Fibroblast of peridontal ligament (primary cell): Measurements from ENCODE around the gene CNGB1.

Source experiments
- DNase-seq: peaks from one replicate; pipeline ENCODE4 v3.0.0-alpha.2; 2010; ENCODE audit errors: extremely low read depth

The CNGB1 gene

DNA sequence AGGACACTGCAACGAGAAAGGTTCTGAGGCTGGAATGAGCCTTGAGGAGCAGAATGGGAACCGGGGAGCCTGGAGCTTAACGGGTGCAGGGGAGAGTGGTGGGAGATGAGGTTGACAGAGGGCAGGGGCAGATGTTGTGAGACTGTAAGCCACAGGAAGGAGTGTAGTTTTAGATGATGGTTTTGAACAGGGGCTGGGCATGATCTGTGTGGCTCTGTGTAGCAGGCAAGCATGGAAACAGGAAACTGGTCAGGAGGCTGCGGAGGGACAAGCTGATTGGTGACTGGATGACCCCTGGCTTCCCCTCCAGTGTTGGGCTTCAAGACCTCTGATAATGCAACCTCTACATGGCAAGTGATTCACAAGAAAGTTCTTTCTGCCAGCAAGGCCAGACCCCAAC, 1.4 kb upstream of the CNGB1 start:
- DNase-seq, result no peak

DNA sequence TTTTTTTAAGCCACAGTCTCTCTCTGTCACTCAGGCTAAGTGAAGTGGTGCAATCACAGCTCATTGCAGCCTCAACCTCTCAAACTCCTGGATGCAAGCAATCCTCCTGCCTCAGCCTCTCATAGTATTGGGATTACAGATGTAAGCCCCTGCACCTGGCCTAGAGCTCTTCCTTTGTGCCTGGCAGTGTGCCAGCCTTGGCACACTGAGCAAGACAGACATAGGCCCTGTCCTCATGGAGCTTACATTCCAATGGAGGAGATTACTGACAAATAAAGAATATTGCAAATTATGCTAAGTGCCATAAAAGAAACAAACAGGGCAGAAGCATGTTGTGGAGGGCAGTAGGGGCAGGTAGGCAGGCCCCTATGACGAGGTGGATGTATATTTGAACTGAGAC, 920 bp upstream of the CNGB1 start:
- DNase-seq, result no peak

DNA sequence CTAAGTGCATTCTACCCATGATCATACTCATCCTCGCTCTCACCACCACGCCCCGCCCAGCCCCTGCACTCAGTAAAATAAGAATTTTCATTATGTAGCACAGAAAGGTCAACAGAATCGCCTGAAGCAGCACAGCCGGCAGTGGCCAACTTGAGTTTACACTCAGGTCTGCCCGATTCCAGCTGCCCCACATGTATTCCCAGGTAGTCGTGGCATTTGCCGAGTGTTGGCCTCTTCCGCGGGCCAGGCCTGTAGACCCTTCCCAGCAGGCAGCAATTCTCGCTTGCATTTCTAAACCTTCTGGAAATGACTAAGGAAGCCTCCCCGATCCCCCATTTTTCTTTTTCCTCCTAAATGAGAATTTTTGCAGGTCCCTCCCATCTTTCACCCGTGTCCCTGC, 609 bp downstream of the CNGB1 start:
- no peak for DNase-seq

DNA sequence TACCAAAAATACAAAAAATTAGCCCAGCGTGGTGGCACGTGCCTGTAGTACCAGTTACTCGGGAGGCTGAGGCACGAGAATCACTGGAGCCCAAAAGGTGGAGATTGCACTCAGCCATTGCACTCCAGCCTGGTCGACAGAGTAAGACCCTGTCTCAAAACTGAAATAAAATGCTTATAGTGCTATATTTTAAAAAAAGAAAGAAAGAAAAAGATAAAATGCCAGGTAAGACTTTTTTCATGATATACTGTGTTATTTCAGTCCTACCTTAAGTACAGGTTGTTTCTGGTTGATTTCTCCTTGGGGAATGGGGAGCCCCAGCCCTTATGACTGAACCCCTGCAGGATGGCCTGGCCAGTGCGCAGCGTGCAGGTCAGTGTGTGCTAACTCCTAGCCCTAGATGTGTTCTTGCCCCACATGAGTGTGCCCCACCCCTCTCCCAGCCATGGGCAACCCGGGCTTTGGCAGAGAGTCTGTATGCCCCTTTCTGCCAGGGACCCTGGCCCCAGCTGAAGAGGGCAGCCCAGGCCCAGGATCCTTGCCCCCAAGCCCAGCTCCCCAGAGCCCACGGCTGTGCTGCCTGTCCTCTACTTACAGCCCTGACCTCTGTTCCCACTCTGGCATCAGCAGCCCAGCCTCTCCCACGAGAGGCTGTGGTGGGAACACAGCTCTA, 1.3 kb downstream of the CNGB1 start:
- DNase-seq, result no peak

DNA sequence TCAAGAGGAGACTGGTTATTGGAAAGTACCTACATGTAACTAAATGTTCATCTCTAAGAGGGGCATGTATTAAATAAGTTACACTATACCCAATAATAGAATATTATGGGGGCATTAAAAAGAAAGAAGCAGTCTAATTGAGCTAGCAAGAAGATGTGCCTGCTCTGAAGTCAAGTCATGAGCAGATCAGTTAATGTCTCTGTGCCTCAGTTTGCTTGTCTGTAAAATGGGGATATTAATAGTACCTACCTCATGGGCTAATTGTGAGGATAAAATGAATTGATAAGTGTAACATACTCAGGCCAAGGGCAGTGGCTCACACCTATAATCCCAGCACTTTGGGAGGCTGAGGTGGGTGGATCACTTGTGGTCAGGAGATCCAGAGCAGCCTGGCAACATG, 3.0 kb downstream of the CNGB1 start:
- no peak for DNase-seq

DNA sequence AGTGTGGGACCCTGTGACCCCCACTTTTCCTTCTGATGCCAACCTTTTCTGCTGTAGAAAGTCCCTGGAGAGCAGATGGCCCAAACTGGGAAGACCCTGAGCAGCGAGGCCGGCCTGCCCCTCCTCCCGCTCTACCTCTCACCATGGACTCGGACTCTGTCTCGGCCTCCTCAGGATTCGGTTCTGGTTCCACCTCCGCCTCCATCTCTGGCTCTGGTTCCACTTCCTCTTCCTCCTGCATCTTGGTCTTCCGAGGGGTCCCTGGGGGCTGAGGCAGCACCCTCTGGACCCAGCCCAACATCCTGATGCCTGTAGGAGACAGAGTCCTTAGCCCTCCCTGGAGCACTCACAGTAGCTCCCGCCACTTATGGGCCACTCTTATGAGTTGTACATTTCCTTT, 3.9 kb downstream of the CNGB1 start:
- no peak for DNase-seq

DNA sequence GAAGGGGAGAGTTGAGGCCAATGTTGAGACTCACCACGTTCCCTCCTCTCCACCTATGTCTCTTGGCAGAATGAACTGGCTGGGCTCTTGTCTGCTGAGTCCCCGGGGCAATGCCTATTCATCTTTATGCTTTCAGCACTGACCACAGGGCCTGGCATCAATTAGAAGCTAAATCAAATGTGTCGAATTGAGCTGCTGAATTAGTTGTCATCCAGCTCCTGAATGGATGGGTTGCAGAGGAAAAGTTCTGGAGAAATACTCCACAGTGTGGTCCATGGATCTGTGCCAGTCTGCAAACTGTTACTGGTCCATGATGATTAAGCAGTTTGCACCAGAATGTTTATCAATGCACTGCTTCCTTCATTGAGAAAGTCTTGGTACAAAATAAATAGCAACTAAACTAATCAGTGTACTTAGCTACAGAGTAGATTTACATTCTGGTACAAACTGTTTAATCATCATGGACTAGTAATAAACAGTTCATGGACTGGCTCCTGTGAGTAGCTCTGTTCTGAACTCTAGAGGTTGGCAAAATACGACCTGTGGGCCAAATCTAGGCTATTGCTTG, 4.6 kb downstream of the CNGB1 start:
- DNase-seq, result peak; percentile 53

DNA sequence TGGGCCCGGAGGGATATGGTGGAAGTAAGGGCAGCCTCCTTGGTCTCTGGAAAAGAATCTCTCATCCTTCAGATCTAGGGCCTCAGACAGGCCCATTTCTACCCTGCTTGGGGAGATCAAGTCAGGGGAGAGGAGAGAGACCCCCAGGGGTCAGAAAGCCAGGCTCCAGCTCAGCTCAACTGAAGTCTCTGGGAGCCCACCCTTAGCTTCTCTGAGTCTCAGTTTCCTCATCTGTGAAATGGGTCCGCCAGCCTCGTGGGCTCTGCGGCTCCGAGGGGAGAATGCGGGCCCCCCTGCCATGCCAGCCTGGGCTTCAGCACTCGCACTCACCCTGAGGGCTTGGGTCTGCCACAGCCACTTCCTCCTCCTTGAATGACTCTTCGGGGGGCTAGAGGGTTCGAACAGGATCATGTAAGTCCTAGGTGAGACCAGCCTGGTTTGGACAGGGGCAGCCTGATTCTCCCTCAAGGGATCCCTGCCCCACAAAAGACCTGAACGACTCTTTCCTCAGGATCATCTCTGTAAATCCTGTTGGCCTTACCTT, 6.7 kb downstream of the CNGB1 start:
- no peak for DNase-seq

DNA sequence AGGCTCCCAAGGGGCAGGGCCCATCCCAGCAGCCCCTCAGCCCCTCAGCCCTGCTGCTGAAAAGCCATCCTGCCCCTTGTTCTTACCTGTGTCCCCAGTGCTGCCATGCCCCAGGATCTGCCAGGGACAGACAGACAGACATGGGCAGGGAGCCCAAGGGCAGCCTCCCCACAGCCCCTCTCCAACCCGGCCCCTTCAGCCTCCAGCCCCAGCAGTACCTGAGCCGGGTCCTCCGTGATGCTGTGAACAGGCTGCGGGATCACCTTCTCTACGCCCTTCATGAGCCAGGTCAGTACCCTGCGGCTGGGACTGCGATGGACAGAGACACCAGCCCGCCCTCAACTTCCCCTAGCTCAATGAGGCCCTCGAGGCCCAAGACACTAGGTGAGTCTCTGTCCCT, 8.2 kb downstream of the CNGB1 start:
- DNase-seq, result no peak

DNA sequence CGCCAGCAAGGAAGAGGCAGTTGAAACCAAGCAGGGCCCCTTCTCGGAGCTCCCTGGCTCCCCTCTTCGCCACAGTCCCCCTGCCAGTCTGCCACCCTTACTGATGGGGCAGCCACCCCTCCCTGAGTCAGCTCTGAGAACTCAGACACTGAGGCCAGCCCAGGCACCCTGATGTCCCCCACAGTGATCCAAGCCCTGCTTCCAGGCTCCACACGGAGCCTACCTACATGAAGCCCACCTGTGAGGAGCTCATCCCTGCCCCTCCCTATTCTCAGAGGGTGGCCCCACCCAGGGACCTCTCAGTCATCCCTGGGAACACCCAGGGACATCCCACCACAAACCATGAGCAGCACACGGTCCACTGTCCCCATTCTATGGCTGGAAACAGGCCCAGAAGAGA, 8.9 kb downstream of the CNGB1 start:
- no peak for DNase-seq

DNA sequence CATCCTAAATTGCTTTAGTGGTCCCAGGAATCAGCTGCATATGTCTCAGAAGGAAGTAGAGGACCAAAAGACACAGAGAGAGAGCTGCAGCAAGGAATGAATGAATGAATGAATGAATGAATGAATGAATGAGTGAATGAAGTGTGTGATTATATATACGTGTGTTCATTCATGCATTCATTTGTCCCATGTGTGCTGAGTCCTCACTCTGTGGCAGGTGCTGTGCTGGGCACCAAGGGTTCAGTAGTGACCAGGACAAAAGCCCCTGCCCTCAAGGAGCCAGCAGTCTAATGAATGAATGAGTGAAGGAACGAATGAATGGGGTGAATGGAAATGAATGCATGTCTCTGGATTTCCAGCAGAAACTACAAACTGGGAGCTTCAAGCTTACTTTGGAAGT, 9.4 kb downstream of the CNGB1 start:
- no peak for DNase-seq

DNA sequence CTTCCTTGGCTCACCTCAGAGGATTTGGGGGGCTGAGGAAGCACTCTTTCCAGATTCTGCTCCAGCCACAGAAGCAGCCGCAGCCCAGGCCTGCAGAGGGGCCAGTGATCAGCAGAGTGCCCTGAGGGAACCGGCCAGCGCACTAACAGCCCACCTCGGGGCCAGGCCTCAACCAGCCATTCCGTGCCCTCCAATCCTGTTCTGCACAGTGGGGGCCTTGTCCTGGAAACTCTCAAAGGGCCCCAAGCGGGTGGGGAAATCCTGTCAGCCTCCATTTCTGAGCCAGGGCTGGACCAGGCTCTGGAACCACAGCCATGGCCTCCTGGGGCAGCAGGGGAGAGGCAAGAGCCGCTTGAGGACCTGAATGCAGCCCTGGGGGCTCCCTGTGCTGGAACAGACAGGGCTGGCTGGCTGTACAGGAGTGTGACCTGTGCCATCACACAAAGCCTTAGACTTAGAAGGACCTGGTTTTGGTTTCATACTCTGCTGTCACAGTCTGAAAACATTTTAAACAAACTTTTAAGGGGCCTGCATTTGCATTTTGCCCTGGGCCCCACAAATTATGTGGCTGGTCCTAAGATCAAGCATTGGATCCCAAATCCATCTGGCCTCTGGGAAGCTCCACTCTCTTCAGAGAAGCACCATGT, 10.0 kb downstream of the CNGB1 start:
- DNase-seq, result no peak

DNA sequence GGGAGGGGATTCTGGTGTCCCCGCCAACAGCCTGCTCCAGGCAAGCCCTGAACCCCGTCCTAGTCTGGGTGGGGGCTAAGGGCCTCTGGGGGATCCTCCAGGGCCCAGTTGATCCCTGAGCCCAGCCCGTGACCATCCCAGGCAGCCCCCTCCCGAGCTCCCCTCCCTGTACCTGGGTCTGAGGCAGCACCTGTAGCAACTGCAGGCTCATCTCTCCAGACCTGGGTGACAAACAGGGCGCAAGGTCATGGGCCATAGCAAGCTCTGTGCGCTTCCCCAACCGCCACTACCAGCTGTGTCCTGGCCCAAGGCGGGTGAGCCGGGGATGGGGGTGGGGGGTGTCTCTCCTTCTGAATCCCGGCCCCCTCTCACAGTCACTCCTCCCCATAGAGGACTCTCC, 10.6 kb downstream of the CNGB1 start:
- no peak for DNase-seq

DNA sequence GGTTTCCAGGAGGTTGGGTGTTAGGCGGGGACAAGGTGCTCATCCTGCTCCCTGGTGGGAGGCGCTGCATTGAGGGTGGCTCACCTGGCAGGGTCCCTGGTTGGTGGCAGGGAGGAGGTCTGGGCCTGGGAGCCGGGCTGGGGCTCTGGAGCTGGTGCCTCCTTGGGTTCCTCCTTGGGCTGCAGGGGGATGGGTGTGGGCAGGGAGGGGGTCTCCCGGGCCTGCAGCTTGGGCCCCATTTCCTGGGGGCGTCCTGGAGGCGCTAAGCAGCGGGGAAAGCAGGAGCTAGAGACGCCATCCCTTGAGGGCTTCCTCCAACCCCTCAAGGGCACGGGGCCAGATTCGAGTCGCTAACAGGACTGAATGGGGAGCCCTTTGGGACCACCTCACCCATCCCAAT, 11.1 kb downstream of the CNGB1 start:
- no peak for DNase-seq

DNA sequence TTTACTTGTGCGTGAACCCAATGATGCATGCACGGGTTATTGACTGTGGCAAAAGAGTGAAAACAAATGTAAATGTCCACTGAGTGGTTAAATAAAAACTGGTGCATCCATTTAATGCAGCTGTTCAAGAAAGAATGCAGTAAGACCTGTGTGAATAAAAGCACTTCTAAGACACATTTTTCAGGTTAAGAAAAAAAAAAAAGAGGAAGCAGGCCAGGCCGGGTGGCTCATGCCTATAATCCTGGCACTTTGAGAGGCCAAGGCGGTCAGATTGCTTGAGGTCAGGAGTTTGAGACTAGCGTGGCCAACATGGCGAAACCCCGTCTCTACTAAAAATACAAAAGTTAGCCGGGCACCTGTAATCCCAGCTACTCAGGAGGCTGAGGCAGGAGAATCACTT, 11.8 kb downstream of the CNGB1 start:
- no peak for DNase-seq

DNA sequence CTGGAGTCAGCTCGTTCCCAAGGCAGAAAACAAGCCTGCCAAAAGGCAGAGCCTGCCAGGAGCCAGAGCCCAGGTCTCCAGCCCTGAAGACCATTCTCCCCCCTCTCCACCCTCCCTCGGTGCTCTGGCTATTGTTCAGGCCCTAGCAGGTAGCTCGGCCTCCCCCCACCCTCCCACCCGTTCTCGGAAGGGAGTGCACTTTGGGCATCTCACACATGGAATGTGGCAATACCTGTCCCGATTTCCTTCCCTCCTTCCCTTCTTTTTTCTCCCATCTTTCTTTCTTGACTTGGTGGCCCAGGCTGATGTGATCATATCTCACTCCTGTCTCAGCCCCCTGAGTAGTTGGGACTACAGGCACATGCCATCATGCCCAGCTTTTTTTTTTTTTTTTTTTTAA, 12.4 kb downstream of the CNGB1 start:
- DNase-seq, result no peak

DNA sequence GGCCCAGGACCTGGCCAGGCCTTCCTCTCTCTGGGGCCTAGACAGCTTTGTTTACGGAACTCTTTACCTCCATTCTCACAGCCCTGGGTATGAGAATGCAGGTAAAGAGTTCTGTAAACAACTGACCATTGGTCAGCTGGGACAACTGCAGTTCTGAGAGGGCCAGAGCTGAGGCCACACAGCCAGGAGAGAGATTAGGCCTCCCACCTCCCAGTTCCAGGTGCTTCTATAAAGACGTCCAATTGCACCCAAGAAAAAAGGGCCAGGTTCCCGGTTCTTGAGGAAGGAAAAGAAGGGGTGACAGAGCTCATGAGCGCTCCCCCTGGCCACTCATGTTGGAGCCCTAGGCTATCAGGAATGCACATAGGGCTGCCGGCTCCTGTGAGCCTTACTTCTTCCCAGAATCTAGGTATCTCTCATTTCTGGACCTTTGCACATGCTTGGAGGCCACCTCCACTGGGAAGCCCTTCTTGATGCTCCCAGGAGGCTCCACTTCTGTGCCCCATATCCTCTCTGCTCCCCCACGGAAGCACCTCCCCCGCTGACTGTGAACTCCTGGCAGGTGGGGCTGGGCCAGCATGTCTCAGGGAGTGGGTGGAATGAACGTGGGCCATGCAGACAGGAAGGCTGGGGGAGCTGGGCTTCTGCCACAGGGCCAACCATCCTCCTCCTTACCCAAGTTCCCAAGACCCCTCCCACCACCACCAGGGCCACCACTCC, 13.1 kb downstream of the CNGB1 start:
- no peak for DNase-seq

DNA sequence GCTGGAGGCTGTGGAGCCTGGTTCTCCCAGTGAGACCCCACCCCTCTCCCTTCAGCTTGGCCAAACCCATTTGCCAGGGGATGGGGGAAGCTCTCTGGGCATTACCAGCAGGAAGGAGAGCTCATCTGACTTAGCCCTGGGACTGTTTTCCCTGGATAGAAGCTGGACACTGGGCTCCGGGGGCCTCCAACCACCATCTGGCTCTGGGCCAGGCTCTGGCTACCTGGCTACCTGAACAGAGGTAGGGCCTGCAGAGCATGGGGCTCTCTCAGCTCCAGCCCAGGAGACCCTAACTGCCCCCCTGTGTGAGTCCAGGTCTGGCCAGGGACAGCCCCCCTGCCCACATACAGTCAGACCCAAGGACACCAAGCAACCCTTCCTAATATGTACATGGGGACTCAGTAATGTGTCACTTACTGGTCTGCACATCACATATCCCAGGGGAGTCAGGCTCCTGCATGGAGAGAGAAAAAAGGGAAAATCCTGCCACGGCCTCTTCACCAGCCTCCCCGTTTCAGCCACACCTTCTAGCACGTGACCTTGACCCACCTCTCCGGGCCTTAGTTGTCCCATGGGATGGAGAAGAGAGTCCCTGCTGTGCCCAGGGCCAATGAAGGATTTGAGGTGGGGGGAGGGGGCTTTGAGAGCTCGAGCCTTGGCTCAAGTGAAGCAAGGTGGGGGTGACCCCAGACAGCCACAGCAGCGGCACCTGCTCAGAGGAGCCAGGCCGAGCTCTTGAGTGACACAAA, 13.8 kb downstream of the CNGB1 start:
- DNase-seq, result no peak

DNA sequence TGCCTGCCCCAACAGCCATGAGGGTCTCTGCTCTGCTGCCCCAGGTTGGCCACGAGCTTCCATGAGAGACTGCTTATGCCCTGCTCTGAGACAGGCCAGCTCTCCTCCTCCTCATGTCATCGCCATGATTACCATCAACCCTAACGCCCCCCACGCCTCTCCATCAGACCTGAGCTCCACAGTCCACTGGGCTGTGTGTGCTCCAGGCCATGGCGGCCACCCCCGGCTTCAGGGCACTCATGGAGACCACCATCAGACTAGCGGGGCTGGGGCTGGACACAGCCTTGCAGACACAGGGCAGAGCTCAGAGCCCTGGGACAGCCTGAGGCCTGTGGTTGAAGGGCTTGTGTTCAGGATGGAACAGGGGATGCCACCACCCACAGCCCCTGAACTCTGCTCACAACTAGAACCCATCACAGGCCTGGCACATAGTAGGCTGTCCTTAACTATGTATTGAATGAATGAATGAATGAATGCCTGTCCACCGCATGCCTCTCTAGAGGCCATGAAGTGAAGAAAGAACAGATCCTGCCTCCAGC, 14.6 kb downstream of the CNGB1 start:
- no peak for DNase-seq

DNA sequence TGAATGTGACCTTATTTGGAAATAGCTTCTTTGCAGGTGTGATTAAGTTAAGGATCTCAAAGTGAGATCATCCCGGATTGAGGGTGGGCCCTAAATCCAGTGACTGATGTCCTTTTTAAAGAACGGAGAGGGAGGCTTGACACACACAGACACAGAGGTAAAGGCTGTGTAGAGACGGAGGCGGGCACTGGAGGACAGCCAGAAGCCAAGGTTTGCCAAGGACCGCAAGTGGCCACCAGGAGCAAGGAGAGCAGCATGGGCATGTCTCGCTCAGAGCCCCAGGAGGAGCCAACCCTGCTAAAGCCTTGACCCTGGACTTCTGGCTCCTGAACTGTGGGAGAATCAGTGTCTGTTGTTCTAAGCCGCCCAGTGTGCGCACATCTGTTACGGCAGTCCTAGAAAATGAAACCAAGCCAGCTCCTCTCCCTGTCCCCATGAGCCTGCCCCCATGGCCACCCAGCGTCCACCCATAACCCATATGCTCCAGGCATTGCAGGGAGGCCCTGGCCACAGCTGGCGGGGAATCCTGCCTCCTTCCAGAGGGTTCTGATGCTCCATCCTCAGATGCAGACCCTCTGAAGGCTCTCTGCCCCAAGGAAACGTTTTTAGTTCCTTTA, 15.2 kb downstream of the CNGB1 start:
- DNase-seq, result no peak

DNA sequence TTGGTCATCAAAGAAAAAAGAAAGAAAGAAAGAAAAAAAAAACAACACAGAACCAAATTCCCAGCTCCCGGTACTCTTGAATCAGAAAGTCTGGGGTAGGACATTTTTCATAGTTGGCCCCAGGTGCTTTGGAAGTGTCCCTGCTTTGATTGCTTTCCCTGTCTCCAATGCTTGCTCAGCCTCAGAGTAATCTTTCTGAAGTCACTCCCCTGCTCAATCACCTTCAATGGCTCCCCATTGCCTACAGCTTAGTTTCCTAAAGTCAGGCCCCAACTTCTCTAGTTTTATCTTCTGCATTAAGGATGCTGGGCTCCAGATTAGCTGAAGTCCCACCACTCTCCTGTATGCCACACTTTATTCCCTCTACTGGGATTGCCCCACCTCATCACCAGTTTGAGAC, 17.1 kb downstream of the CNGB1 start:
- DNase-seq, result no peak
